AML-193 (cell line): ENCODE data around the gene SDR39U1.

Experiments
- DNase-seq, 2 experiments: peaks; one replicate each; lab custom pipeline; 2025; lab: John Stamatoyannopoulos, UW

Gene SDR39U1

DNA sequence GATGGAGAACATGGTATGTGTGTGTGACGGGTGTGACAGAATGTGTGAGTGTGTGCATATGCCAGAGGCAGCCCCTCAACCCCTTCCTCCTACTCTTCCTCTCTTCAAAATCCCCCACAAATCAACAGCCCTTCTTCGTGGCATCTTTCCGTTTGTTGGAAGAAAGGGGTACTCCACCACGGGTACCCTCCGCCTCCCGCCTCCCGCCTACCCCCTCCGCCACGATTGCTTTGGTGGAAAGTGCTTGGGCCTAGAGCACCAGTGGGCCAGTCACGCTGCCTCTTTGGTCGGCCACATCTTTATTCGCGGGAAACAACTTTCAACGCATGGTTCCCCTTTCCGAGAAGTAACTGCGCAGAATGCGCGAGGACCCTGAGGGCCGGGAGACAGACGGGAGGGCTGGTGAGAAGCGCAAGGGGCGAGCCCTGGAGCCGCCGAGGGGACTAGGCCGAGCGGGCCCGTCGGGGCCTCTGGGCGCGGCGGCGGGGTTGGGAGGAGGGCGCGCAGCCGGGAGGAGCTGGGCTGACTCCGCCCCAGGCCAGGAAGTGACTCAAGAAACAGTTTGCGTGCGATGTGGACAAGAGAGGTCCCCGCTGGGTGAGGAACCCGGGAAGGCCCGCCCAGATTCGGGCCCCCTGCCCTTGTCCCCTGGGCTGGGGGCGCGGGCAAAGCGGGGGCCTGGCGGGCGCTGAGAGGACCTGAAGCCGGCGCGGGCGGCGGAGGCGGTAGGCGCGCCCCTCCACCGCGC is 13.0 kb downstream of the SDR39U1 start, which contains the start of the genes CBLN3 and KHNYN:
Gene CBLN3, minus strand, starts transcription at position 274 of the 748 bp plus-strand sequence. CDS start 614 bp downstream, outside the sequence.
Gene KHNYN, plus strand, starts transcription at position 560 of the 748 bp plus-strand sequence. CDS start 777 bp downstream, outside the sequence.
- peak; percentile 67 to 84 for DNase-seq

DNA sequence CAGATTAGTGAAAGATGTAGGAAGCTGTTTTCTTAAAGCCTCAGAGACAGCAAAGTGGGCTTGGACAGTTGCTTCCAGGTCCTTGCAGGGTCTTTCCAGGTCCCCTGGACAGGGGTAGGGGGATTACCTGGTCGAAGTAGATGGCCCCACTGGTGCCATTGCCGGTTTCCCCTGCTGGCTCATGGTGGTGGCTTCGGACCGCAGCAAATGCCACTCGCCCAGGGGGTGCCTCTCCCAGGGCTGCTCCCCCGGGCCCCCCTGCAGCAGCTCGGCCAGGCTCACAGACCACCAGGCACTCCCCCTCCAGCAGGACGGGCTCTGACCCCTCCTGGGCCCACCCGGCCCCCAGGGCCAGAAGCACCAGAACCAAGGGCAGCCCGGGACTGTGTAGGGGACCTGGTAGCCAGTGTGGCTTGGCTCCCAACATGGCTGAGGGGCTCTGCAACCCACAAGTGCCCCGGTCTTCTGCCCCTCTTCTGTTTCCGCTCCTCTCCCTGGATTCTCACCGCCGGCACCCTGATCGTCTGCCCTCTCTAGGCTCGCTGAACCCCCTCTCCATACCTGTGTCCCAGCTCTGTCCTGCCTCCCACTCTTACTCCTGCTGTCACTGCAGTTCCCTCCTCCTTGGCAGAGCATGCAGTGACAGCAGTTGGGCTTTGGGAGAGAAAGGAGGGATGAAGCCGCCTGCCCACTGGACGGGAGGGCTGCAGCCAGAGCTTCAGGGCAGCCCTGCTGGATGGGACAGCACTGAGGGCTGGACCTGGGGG is 13.8 kb downstream of the SDR39U1 start:
- no peak for DNase-seq

GRCh38 chr14:24427537-24428508 is 14.8 kb downstream of the SDR39U1 start:
- DNase-seq, result no peak

DNA sequence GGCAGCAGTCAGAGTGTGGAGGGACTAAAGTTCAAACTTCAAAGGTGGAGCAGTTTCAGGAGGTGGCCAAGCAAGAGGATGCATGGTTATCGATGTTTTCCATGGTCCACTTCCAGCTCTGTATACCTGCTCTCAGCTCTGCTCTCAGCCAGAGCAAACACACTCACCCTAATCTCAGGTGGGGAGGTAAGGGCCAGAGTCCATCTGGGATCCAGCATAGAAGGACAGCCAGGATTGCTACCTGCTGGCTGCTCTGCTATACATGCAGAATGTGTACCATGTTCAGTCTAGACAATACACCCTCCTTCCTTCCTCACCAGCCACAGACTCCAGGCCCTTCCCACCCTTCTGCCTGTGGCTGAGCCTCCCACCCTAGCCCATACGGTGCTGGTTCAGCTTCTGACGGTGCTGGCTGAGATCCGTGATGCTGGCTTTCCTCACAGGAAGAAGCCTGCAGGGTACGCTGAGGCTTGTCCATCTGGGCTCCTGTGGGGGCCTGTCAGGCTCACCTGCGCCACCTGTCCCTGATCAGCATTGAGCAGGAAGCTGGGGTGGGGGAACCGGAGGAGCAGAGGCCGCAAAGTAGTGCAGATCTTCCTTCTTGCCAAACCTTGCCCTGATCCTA is 15.6 kb downstream of the SDR39U1 start:
- DNase-seq, result no peak

DNA sequence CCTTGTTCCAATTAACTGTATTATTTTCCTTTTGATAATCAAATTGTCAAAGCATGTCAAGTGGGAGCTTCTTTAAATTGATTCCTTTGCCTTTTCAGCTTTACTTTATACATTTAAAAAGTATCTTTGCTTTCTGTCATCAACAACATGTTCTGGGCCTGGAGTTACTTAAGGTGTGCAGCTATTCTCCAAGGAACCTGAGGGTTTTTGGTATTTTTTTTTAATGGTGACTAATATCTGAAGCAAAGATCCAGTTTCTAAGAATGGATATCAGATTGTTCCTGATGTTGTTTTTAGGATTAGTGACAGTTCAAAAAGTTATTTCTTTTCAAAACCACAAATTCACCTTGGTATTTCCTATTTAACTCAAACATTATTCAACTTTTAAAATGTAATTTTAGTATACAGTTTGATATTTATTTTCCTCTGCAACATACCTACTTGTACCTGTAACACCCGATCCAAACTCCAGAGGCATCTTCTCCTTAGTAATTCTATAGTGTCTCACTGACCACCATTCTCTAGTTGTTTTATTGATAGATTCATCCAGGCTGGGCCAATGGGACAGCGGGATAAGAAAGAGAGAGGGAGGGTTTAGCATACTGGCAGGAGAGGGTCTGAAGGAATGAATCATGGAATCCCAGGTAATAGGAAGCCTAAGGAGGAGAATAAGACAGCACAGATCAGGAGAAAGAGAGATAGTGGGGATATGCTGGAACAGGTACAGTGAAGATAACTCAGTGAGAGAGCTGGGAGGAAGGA is 16.2 kb downstream of the SDR39U1 start:
- no peak for DNase-seq

- no peak for DNase-seq
These were observed 16.9 kb downstream of the SDR39U1 start for GRCh38 chr14:24425704-24426103.

DNA sequence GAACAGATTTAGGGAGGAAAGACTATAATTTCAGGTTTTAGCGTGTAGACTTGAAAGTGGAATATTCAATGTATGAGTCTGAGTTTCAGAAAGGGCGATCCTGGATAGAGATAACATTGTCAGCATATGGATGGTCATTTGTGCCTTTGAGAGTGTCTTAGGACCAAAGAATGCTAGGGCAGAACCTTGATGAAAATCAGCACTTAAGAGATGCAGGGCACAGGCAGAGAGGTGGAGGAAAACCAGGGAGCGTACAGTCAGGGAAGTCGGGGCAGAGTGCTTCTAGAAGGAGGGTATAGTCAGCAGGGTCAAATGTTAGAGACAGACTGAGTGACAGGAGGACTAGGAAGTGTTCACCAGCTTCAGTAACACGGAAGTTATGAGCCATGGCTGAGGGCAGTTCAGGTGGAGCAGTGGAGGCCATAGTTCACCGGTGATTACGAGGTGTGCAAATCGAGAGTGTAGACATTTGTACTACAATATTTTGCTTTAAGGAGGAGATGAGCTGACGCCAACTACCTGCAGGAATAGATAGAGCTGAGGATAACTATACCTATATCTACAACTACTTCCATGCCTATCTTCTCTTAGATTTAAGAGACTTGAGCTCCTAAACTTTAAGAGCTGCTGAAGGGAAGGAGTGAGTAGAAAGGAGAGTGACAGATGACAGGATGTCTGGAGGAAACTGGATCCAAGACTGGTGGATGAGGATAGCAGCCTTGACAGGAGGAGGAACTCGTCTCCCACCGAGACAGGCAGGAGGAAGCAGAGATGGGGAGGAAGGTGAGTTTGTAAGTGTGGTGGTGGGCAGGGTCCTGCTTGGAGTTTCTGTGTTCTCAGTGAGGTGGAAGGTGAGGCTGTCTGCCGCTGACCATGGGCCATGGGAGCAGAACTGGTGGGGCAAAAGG is 19.6 kb downstream of the SDR39U1 start:
- no peak for DNase-seq

DNA sequence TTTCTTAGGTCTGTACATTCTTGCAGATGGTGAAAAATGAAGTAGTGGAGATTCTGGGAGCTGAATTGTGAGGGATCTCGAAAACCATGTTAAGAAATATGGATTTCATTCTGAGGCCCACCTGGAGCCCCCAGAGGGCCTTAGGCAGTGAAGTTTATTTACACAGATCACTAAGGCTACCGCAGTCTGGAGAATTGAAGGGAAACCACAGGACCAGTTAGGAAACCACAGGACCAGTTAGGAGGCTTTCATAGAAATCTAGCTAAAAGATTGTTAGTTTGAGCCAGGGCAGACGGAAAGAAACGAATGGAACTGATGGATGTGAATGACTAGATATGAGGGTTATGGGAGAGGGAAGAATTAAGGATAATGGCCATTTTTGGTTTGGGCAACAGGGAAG is 20.3 kb downstream of the SDR39U1 start:
- DNase-seq, result no peak

GRCh38 chr14:24418492-24418873 is 24.1 kb downstream of the SDR39U1 start:
- no peak for DNase-seq

DNA sequence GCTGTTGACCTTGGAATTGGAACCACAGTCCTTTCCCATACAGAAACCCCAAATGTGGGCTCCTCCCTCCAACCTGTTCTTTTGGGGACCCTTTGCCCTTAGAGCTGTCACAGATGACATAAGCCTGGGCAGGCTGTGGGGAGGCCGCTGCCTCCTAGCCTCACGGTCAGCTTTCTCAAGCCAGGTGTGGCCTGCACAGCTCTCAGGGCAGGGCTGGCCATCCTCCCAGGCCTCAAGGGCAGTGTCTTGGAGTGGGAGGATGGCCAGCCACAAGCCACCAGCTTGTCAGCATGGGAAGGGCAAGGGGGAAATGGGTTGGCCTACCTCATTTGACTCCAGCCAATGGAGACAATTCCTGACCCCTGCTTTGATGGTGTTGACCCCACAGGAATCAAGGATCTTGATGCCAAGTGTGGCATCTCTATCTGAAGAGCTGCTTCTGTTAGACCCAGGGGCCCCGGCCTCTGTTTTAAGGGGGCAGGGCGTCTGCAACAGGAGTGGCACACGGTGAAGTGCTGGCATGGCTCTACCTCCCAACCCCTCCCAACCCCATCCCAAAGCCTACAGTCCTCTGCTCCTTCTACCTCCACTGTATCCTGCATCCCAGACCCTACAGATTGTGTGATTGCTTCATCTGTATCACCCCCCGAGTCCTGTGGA is 24.6 kb downstream of the SDR39U1 start:
- DNase-seq, result no peak

- no peak for DNase-seq
These were observed 25.5 kb downstream of the SDR39U1 start for GRCh38 chr14:24416932-24417619.

GRCh38 chr14:24416254-24416931 is 26.2 kb downstream of the SDR39U1 start:
- no peak for DNase-seq

- DNase-seq, result no peak
These were observed 26.9 kb downstream of the SDR39U1 start for GRCh38 chr14:24415421-24416253.

GRCh38 chr14:24414732-24415420 is 27.7 kb downstream of the SDR39U1 start:
- DNase-seq, result no peak

GRCh38 chr14:24414077-24414476 is 28.5 kb downstream of the SDR39U1 start:
- DNase-seq, result no peak
